H9 (cell line): Measurements from ENCODE around the gene ITGB7. TPM values are rescaled to one million over a fixed set of nuclear protein-coding genes. Genes with fewer than 3 reads are reported as not detected.

ENCODE experiments used
- DNase-seq: peaks from one replicate; pipeline ENCODE4 v3.0.0-alpha.2; 2017
- H2AFZ ChIP-seq: one replicate; pipeline ENCODE4 v1.6.1; 2013; ENCODE audit warnings: mild to moderate bottlenecking, low read length, control low read depth, moderate library complexity
- H2AK5ac ChIP-seq: 2 replicates; pipeline ENCODE4 v1.6.1; 2013; ENCODE audit warnings: low read length, control low read depth, mixed read lengths; ENCODE audit not compliant: insufficient read length
- H2BK120ac ChIP-seq: one replicate; pipeline ENCODE4 v1.6.1; 2013; ENCODE audit warnings: low read depth, mild to moderate bottlenecking, low read length, control low read depth, inconsistent platforms; ENCODE audit not compliant: poor library complexity, severe bottlenecking
- H2BK12ac ChIP-seq: 2 replicates; pipeline ENCODE4 v1.6.1; 2013; ENCODE audit warnings: low read length, control low read depth, mixed read lengths, low read depth; ENCODE audit not compliant: insufficient read length
- H2BK15ac ChIP-seq: 2 replicates; pipeline ENCODE4 v1.6.1; 2013; ENCODE audit warnings: low read depth, low read length, control low read depth
- H2BK20ac ChIP-seq: one replicate; pipeline ENCODE4 v1.6.1; 2013; ENCODE audit warnings: low read depth, mild to moderate bottlenecking, low read length, control low read depth, inconsistent platforms; ENCODE audit not compliant: poor library complexity, severe bottlenecking
- H2BK5ac ChIP-seq: 2 replicates; pipeline ENCODE4 v1.6.1; 2013; ENCODE audit warnings: low read length, control low read depth, mixed read lengths; ENCODE audit not compliant: insufficient read length
- H3K14ac ChIP-seq: 2 replicates; pipeline ENCODE4 v1.6.1; 2013; ENCODE audit warnings: low read length, control low read depth; ENCODE audit not compliant: insufficient read depth
- H3K18ac ChIP-seq: 2 replicates; pipeline ENCODE4 v1.6.1; 2013; ENCODE audit warnings: low read depth, mild to moderate bottlenecking, mixed read lengths, low read length, control low read depth; ENCODE audit not compliant: insufficient read length
- H3K23ac ChIP-seq: 2 replicates; pipeline ENCODE4 v1.6.1; 2013; ENCODE audit warnings: low read length, control low read depth, mixed read lengths, low read depth; ENCODE audit not compliant: insufficient read length
- H3K23me2 ChIP-seq: 2 replicates; pipeline ENCODE4 v1.6.1; 2013; ENCODE audit warnings: low read depth, mild to moderate bottlenecking, mixed read lengths, low read length, control low read depth; ENCODE audit not compliant: insufficient read length, poor library complexity, severe bottlenecking
- H3K27ac ChIP-seq: 2 replicates; pipeline ENCODE4 v1.5.1; 2013; ENCODE audit warnings: low read length, control low read depth, mixed read lengths, low read depth; ENCODE audit not compliant: insufficient read length
- H3K27me3 ChIP-seq: 2 replicates; pipeline ENCODE4 v1.6.1; 2013; ENCODE audit warnings: low read length, control low read depth, inconsistent platforms; ENCODE audit not compliant: insufficient read depth
- H3K4ac ChIP-seq: 2 replicates; pipeline ENCODE4 v1.6.1; 2013; ENCODE audit warnings: low read depth, mild to moderate bottlenecking, control low read depth, inconsistent platforms, low read length, moderate library complexity
- H3K4me1 ChIP-seq: 2 replicates; pipeline ENCODE4 v1.6.1; 2013; ENCODE audit warnings: low read length, control low read depth, inconsistent platforms; ENCODE audit not compliant: insufficient read depth
- H3K4me2 ChIP-seq: 2 replicates; pipeline ENCODE4 v1.6.1; 2013; ENCODE audit warnings: low read length, control low read depth, mixed read lengths; ENCODE audit not compliant: insufficient read length, insufficient read depth
- H3K56ac ChIP-seq: 2 replicates; pipeline ENCODE4 v1.6.1; 2013; ENCODE audit warnings: low read depth, mild to moderate bottlenecking, mixed read lengths, low read length, control low read depth; ENCODE audit not compliant: insufficient read length
- H3K79me1 ChIP-seq: 2 replicates; pipeline ENCODE4 v1.6.1; 2013; ENCODE audit warnings: low read depth, mild to moderate bottlenecking, moderate library complexity, low read length, control low read depth, inconsistent platforms; ENCODE audit not compliant: insufficient read depth, poor library complexity, severe bottlenecking
- H3K79me2 ChIP-seq: 2 replicates; pipeline ENCODE4 v1.6.1; 2013; ENCODE audit warnings: low read length, control low read depth, inconsistent platforms; ENCODE audit not compliant: insufficient read depth
- H3K9ac ChIP-seq: 2 replicates; pipeline ENCODE4 v1.6.1; 2013; ENCODE audit warnings: low read length, control low read depth, mixed read lengths; ENCODE audit not compliant: insufficient read length; ENCODE audit errors: extremely low read depth
- H3K9me3 ChIP-seq: one replicate; pipeline ENCODE4 v1.6.1; 2013; ENCODE audit warnings: low read depth, low read length, inconsistent platforms; ENCODE audit not compliant: control insufficient read depth
- H3T11ph ChIP-seq: one replicate; pipeline ENCODE4 v1.6.1; 2013; ENCODE audit warnings: mild to moderate bottlenecking, low read length, control low read depth, inconsistent platforms
- H4K20me1 ChIP-seq: one replicate; pipeline ENCODE4 v1.6.1; 2013; ENCODE audit not compliant: control insufficient read depth, insufficient read length, insufficient read depth
- H4K5ac ChIP-seq: 2 replicates; pipeline ENCODE4 v1.6.1; 2013; ENCODE audit warnings: low read depth, mild to moderate bottlenecking, mixed read lengths, low read length, control low read depth; ENCODE audit not compliant: insufficient read length
- H4K8ac ChIP-seq: replicated peaks from 2 replicates; pipeline ENCODE4 v1.6.1; 2013; ENCODE audit warnings: low read length, control low read depth, mixed read lengths, low read depth; ENCODE audit not compliant: insufficient read length
- H4K91ac ChIP-seq: 2 replicates; pipeline ENCODE4 v1.6.1; 2013; ENCODE audit warnings: low read depth, mild to moderate bottlenecking, moderate library complexity, mixed read lengths, low read length, control low read depth; ENCODE audit not compliant: insufficient read length
- H3K27ac Mint-ChIP-seq, 3 experiments: 2 replicates in 2 of 3; 3 replicates in 1 of 3; pipeline ENCODE4 v1.8.0; 2020 to 2021; ENCODE audit warnings: mixed read lengths in 3 of 3, mild to moderate bottlenecking in 1 of 3, moderate library complexity in 1 of 3
- H3K27me3 Mint-ChIP-seq: 2 replicates; pipeline ENCODE4 v1.8.0; 2021; ENCODE audit warnings: low read depth, mild to moderate bottlenecking, moderate library complexity, mixed read lengths
- H3K36me3 Mint-ChIP-seq, 3 experiments: 2 replicates in 2 of 3; 3 replicates in 1 of 3; pipeline ENCODE4 v1.8.0; 2020 to 2021; ENCODE audit warnings: low read depth in 3 of 3, mixed read lengths in 3 of 3; ENCODE audit not compliant: insufficient read depth in 1 of 3
- H3K4me1 Mint-ChIP-seq, 2 experiments: 2 replicates each; pipeline ENCODE4 v1.8.0; 2020; ENCODE audit warnings: mixed read lengths in 2 of 2
- H3K4me3 Mint-ChIP-seq, 2 experiments: 2 replicates in 1 of 2; 3 replicates in 1 of 2; pipeline ENCODE4 v1.8.0; 2020 to 2021; ENCODE audit warnings: mild to moderate bottlenecking in 2 of 2, mixed read lengths in 2 of 2, moderate library complexity in 1 of 2
- H3K9me3 Mint-ChIP-seq, 2 experiments: 2 replicates in 1 of 2; 3 replicates in 1 of 2; pipeline ENCODE4 v1.8.0; 2020; ENCODE audit warnings: mild to moderate bottlenecking in 2 of 2, mixed read lengths in 2 of 2, moderate library complexity in 1 of 2
- CTCF ChIP-seq: fragments of 200-600 bp; sonication (generic); conservative IDR thresholded peaks from 3 replicates; pipeline ENCODE4 v1.8.0; 2021; ENCODE audit warnings: antibody characterized with exemption, mild to moderate bottlenecking
- WGBS: extraction: QIAGEN DNeasy Blood & Tissue Kit; methylation state at CpG from one replicate; pipeline ENCODE4 v1.1.7; 2013; ENCODE audit warnings: missing lambda C conversion rate, low lambda C conversion rate, mixed read lengths; ENCODE audit not compliant: insufficient read length; ENCODE audit errors: extremely low coverage; 5-methylcytosine and 5-hydroxymethylcytosine counted together
- total RNA-seq: library from RNA; stranded (reverse); gene quantifications from 2 replicates; pipeline ENCODE4 v1.2.1, GENCODE V29; 2021

ITGB7 gene
- total RNA-seq, 1 experiment from 2014 or later = 0.39 TPM

- peak overlapping the region in 1 of 2 experiments; percentile 16; a peak in 1 of 5 replicates for H3K4me3 Mint-ChIP-seq
These were observed 19.8 kb upstream of the ITGB7 start for GRCh38 chr12:53226815-53227214.

More at GRCh38 chr12:53226815-53227214, 19.8 kb upstream of the ITGB7 start:
- Histone ChIP-seq H3K23me2 (peaks cover 10% of the 10 kb centered on the region), H4K5ac (no peak overlapping the region), H4K8ac (no peak overlapping the region), H3K27ac (no peak overlapping the region), H3K56ac (no peak overlapping the region), H3K9ac (no peak overlapping the region), H3K23ac (no peak overlapping the region), H2AK5ac (no peak overlapping the region), H2BK12ac (no peak overlapping the region), H4K20me1 (no peaks in the 10 kb centered on the region), H3K4ac (no peak overlapping the region), H2BK15ac (no peak overlapping the region), H3K18ac (no peak overlapping the region), H3K14ac (no peak overlapping the region), H3T11ph (no peak overlapping the region), H3K4me1 (peaks cover 28% of the 10 kb centered on the region; the same call in 1 of the 2 replicates), H2BK5ac (no peak overlapping the region), H3K4me2 (no peak overlapping the region), H3K27me3 (no peaks in the 10 kb centered on the region; the same call in 1 of the 2 replicates), H3K9me3 (no peaks in the 10 kb centered on the region), H2BK20ac (no peak overlapping the region), H4K91ac (no peak overlapping the region), H2BK120ac (no peak overlapping the region), H3K79me1 (no peaks in the 10 kb centered on the region), H2AFZ (no peak overlapping the region), H3K79me2 (no peaks in the 10 kb centered on the region)
- Mint-ChIP-seq H3K27ac (peak overlapping the region in 1 of 3 experiments; percentile 3; a peak in 2 of 7 replicates), H3K9me3 (no peaks in the 10 kb centered on the region), H3K36me3 (peaks cover 8 to 17% (median 13%) of the 10 kb centered on the region in 3 experiments; a peak in 6 of 7 replicates), H3K27me3 (peaks cover 10% of the 10 kb centered on the region), H3K4me1 (peaks cover 77 to 84% of the 10 kb centered on the region in 2 experiments)
- no peak for DNase-seq
- no peak for TF ChIP-seq CTCF
- no CpG with 5 or more reads among the region's 4 CpGs for WGBS
